HG03025 (cell line): ENCODE results near the gene SH3GLB1.

Experiments used
- ATAC-seq: cut with Tn5 transposase; IDR thresholded peaks from one replicate; pipeline ENCODE4 v1.9.1; 2021; ENCODE audit warnings: mild to moderate bottlenecking, moderate library complexity; ENCODE audit not compliant: unreplicated experiment, low FRiP score

SH3GLB1 gene

DNA sequence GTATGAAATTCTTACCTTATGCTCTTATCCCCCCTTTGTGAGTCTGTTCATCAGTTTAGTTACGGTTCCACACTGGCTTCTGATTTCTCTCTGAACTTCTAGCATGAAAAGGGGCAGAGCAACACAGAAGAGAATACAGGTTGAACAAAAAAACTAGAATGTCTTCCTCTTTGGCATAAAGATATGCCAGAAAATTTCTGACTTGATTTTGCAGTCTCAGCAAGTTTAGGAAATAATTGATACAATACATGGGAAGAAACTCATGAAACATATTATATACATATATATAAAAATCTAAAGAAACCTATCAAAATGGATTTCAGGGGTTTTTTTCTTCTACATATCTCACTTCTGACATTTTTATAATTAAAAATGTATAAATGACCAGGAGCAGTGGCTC is 27.0 kb downstream of the SH3GLB1 start:
- no peak for ATAC-seq

DNA sequence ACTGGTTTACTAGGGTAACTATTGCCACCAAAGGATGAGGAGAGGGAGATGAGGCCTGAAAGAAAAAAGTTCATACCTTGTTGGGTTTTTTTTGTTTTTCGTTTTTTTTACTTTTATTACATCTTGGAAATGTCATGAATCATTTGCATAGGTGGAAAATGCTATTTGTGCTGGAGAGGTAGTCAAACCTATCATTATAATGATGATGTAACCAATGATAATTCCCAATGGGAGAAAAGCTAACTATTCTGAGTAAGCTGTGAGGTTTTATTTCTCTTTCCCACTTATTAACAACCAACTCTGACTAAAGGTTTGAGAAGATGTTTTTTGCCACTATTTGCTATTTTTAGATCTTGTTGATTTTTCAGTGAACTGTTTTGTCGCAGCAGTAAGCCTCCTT is 29.0 kb downstream of the SH3GLB1 start:
- no peak for ATAC-seq

DNA sequence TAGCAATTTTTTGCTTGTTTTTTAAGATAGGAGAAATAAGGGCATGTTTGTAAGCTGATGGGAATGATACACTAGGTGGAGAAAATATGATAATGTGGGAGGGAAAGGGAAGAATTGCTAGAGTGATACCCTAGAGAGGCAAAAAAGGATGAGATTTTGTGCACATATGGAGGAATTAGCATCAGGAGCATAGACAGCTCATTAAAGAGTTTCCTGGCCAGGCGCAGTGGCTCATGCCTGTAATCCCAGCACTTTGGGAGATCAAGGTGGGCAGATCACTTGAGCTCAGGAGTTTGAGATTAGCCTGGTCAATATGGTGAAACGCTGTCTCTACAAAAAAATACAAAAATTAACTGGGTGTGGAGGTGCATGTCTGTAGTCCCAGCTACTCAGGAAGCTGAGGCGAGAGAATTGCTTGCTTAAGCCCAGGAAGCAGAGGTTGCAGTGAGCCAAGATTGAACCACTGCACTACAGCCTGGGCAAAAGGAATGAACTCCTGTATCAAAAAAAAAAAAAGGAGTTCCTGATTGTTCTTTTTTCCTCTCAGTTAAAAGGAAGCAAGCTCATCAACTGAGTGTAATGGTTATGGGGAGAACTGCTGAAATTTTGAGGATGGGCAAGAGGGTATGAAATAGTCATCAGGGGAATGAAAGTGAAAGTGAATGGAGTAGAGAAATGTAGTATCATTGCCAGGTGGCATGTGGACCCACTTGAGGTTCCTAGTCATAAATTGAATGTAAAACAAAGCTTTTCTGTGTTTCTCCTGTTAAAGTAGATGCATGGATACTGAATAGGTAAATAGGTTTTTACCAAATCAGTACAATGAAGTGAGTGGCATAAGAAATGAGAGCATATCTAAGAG is 35.5 kb downstream of the SH3GLB1 start:
- ATAC-seq: no peak

DNA sequence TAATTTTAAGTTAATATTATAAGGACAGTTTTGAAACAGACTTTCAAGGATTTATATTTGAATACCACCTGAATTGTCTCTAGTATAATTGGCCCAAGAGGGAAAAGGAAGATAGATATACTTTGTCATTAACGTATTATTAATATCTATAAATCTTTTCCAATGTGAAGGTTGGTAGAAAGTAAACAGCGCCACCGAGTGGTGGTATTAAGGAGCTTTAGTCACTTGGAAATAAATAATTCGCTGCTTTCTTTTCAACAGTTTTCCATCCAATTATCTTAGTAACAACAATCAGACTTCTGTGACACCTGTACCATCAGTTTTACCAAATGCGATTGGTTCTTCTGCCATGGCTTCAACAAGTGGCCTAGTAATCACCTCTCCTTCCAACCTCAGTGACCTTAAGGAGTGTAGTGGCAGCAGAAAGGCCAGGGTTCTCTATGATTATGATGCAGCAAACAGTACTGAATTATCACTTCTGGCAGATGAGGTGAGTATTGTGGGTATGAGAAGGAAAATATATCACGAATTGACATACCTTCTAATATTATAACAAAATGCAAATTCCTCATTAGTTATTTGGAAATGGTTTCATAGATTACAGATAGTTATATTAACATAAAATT is 37.7 kb downstream of the SH3GLB1 start:
- ATAC-seq: no peak

DNA sequence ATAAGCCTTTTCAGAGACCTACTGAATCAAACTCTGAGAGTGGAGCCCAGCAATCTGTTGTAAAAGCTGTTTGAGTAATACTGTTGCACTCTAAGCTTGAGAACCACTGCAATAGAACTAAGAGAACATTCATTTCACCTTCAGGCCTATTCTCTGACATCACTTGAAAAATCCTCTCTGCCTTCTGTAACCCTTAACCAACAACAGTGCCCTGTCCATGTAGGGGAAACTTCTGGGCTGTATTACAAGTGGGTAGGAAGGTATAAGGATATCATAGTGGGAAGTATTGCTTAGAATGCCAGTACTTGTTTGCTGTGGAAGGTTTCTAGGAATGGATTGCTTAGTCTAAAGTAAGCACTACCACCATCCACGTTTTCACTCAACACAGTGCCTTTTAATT is 42.9 kb downstream of the SH3GLB1 start:
- no peak for ATAC-seq

DNA sequence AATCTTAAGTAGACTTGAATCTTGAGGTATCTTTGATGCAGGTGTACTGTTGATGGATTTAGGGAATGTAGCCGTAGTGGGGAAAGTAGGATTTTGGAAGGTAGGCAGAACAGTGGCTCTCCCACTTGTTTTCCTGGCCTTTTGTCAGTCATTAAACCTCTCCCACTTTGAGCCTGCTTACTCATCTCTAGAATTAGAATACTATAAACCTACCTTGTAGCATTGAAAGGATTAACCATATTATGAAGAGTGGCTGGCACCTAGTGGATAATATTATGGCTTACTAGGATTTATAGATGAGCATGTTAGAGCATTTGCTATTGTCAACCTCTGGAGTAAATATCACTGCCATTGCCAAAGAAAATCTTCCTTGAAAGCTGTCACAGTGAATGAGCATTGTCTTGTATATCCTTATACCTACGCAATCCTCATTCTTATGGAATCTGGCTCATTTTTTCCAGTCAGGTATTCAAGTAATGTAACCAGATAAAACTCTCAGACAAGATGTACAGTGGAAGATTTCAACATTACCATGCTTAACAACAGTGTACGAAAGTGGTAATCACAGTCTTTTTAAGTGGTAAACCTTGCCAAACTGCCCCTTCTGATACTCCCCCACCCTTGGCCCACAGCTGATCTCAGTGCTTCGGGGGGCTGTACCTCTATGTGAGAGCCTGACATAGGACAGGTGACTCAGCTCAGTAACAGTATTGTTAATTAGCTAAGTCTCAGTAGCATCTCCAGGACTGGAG is 44.4 kb downstream of the SH3GLB1 start:
- no peak for ATAC-seq

DNA sequence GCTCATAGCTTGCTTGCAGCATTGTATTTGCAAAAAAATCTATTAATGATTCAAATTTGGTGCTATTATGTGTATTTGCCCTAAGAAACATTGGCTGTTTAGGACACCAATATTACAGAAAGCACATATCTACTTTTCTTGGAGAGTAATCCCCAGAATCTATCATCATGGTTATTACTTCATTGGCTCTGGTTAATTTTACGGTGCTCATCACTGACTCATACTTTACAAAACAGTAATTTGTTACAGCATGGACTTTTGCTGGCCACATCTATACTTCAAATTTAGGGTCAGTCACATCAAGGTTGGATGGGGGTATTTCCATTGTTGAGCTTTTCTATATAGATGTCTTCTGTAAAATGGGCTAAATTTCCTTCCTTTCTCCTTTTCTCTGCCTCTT is 45.7 kb downstream of the SH3GLB1 start:
- ATAC-seq: no peak

DNA sequence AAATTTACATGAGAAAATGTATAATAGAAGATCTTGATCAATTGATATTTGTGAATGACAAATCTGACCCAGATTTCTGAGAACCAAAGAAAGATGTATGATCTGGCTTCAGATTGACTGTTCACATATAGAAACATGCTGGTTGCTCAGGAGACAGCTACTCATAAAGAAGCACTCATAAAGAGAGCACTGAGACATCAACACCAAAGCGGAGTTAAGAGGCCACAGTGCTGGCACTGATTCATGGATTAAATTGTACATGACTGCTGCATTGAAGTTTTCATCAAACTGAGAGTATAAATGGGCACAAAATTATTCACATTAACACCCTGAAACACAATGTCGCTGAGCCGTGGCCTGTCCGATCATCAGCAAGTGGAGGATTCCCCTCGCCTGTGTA is 46.2 kb downstream of the SH3GLB1 start:
- ATAC-seq: no peak

DNA sequence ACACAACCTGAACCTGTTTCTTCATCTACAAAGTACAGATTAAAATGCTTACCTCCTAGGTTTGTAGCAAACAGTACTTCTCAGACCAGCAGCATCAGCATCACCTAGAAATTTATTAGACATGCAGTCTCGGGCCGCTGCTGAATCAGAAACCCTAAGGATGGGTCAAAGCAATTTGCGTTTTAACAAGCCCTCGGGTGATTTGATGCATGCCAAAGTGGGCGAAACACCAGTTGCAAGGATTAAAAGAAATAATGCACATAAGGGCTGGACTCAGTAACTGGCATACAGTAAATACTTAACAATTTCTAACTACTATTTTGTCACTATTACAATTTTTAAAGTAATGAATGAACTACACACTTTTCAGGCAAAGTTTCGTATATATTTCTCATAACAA is 47.5 kb downstream of the SH3GLB1 start:
- no peak for ATAC-seq

DNA sequence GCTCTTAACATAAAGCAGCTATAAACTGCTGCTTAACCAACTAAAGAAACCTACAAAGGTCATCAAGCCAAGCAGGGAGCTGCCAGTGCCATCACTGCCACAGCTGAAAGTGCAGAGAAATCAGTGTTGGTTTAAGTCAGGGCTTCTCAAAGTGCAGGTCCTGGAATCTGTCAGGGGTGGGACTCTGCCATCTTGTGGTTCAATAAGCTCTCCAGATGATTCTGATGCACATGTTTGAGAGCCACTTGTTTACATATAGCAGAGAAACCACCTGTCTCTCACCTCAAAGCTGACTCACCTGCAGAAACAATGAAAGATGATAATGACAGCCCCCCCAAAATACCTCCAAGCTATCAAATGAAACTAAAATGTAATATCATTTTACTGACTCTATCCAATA is 49.3 kb downstream of the SH3GLB1 start:
- no peak for ATAC-seq

DNA sequence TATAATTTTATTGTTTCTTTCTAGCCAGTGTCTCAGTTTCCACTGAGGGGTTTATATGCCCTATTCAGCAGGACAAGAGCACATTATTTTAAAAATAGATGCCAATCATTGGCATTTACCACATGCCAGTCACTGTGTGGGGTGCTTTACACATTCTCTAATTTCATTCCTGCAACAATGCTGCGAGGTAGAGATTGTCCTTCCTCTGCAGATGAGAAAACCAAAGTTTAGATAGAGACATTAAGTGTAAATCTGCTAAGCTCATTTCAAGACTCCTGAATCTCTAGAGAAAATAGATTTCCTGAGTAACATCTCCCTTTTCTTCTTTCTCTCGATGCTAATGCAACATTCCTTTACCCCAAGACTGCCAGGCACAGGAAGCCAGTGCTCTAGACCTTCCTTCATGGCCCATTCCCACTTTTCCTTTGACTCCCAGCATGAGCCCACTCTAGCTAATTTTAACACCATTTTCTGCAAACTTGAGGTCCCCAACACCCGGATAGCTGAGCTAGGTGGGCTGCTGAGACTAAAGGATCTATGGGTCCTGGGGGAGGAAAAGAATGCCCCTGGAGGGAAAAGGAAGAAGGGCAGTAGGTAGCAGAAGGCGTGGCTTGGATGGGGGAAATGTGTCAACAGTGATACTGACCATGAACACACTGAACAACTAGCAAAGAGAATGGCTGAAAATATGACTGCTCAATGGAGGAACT is 50.0 kb downstream of the SH3GLB1 start:
- ATAC-seq: no peak

DNA sequence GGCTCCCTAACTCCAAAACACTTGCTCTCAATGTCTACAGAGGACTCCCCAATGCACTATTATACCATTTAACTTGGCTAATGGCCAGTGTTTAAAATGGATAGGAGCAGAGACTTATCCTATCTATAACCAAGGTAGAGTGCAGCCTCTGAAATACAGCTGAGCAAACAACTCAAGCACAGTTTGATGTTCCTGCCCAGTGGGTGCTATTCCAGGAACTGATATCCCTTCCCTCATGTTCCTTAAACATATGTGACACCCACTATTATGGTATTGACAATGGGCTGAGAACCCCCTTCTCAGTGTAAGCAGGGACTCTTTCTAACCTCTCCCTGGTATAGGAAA is 51.7 kb downstream of the SH3GLB1 start:
- ATAC-seq: no peak

DNA sequence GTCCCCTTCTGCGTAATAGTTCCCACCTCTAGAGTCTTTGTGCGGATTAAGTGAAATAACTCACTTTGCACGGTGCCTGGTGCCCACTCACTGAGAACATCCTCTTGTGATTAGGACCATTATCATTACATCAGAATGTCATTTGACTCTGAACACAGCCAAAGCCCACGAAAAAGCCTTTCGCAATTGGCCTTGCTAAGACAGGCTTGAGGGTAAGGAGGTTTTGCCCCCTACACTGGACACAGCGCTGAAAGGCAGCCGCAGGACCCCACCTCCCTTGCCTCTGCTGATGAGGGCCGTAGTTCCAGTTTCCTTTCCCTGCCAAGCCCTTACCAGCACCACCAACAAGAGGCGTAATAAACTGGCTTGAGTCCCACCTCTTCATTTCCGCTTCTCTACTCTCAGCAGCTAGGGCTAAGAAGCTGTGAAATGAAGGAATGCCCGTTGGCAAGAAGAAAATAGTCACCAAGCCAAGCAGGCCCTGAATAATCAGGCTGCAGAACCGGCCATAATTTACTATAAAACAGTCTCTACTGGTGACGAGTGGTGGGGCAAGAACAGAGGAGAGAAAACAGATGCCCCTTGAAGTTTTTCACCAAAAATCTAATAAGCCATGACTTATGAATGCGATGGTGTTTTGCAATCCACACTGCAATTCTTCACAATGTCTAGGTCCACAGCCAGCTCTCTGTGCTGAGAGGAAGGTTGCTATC is 53.1 kb downstream of the SH3GLB1 start:
- no peak for ATAC-seq

DNA sequence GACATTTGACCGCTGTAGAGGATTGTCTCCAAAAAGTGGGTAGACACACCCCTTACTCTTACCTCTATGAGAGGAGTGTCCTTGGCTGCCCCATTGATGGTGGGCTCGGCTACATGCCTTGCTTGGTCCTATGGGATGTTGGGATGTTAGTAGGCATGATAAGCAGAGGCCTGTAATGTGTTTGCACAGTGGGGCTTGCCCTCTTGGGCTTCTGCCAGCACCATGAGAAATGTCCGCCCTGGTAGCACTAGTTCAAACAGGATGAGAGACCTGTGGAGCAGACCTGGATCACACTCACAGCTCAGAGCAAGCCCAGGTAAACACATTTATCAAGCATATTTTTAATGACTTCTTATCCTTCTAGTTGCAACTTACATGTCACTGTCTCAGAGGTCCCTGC is 54.2 kb downstream of the SH3GLB1 start:
- ATAC-seq: no peak

DNA sequence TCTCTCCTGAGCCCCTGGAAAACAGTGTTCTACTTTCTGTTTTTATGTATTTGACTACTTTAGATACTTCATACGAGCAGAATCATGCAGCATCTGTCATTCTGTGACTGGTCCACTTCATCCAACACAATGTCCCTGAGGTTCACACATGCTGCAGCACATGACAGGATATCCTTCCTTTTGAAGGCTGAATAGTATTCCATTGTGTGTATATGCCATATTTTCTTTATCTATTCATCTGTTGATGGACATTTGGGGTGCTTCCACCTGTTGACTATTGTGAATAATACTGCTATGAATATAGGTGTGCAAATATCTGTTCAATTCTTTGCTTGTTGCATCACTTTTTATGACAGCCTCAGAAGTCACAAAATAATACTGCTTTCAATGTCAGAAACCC is 55.8 kb downstream of the SH3GLB1 start:
- no peak for ATAC-seq

DNA sequence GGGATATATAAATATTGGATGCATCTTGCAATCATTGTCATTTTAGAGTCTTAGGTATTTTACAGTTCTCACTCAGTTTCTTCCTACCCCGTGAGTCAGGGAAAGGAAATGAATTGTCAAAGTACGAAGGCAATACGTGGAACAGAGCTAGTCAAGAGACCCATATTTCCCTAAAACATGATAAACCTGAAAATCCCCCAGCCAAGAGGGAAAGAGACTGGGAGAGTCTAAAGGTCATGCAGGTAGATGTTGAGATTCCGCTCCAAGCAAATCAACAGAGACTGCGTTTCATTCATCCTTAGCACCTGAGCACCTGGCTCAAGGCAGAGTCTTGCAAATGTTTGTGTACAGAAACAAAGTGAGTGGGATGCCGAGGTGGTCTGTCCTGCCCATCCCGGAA is 58.0 kb downstream of the SH3GLB1 start:
- ATAC-seq: no peak

DNA sequence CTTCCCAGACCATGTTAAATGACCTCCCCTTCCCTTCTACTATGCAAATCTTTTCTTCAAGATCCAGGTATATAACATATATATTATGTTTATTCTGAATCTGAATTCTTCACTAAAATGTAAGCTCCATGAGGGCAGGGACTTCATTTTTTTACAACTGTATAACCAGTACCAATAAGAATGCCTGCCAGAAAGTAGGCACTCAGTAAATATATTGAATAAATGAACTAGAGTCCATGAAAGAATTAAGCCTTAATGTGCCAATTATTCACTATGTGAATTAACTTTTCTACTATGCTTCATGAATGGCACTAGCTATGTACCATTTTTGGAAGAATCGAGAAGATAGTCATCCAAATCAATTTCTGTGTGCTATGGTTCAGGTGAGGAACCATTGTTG is 60.1 kb downstream of the SH3GLB1 start:
- no peak for ATAC-seq

DNA sequence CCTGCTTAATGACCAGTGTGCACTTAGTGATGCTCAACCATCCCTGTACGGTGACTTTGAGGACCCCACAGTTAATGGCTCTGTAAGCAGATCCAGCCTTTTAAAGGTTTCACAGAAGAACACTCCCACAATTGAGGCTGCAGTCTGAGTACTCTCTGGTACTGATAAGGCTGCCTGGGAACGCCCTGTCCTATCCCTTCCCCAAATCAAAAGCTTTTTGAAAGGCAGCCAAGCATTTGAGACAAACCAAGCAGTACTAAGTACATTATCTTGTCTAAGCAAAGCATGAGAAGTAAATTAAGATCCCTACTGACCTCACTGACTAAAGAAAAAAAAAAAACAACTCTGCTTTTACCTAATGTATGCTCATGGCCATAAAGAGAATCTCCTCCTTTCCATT is 60.7 kb downstream of the SH3GLB1 start:
- ATAC-seq: no peak

DNA sequence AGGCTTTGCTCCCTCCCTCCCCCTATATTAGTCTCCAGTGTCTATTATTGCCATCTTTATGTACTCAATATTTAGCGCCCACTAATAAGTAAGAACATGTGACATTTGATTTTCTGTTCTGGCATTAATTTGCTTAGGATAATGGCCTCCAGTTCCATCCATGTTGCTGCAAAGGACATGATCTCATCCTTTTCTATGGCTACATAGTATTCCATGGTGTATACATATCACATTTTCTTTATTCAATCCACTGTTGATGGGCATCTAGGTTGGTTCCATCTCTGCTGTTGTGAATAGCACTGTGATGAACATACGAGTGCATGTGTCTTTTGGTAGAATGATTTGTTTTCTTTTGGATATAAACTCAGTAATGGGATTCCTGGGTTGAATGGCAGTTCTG is 61.3 kb downstream of the SH3GLB1 start:
- no peak for ATAC-seq

DNA sequence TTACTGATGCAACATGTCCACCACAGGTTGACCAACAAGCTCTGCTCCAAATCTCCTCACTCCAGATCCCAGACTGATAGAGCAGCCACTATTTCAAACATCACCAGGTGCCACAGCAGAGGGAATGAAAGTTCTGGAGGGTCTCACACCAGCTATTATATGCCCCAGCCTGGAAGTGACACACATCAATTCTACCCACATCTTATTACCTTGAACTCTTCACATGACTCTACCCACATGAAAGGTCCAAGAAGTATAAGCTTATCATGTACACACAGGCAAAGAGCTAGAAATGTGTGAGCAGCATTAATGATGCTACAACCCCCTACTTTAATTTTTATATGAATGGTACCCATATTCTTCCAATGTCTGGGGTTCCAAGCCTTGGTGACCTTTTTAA is 64.2 kb downstream of the SH3GLB1 start:
- ATAC-seq: no peak
